D341Med (cell line): ENCODE data around the gene FGF1.

Experiments
- DNase-seq: peaks from one replicate; pipeline ENCODE4 v3.0.0; 2012; ENCODE audit warnings: low spot score

The FGF1 gene

GRCh38 chr5:142696379-142696778 lies 10.5 kb upstream of the FGF1 start:
- DNase-seq: no peak

GRCh38 chr5:142694092-142694856 lies 8.4 kb upstream of the FGF1 start:
- DNase-seq: no peak

DNA sequence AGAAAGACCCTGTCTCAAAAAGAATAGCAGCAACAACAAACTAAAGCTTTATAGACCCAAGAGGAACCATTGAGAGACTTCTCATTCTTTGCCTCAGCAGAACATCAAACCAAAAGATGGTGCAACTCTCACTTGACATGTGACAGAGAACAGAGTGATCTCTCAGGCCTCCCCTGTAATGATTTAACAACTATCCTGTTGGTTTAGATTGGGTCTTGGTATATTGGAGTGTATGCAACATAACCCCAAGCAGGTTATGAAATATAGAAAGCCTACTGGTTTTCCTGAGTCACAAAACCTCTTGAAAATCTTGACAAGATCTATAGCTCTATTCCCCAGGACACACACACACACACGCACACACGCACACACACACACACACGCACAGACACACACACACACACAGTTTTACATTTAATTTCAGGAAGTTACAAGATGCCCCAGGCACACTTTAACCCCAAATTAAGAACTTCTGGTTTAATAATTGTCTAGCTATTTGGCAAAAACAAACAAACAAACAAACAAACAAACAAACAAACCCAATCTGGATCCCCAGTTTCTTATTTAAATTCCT lies 6.5 kb upstream of the FGF1 start:
- no peak for DNase-seq

DNA sequence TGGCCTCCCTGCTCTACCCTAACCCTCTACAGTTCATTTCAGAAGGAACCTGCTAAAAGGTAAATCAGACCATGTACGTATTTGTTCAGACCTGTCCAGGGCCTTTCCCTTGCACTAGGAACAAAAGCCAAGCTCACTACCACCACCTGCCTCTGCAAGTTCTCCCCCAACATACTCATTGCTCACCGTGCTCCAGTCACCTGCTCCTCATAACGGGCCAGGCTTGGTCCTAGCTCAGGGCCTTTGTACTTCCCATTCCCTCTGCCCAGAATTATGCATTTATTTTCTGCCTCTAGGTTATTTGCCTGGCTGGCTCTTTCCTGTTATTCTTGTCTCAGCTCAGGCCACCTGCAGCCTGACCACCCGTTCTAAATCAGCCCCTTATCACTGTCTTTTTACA lies 4.8 kb upstream of the FGF1 start:
- no peak for DNase-seq

DNA sequence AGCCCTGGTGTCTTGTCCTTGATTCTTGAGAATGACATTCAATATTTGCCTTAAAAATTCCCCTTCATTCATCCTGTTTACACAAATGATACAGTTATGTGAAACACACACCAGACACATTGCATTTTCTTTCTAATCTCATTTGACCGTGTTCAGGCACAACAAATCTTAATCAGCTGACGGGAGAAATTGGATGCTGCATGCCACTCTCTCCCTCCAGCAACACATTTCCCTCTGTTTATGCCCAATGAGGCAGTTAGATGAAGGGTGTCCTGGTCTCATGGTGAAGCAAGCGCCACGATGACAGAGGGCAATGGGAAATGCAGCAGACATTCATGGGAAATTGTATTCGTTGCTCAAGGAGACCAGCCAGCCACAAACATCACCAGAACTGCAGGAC lies 3.2 kb upstream of the FGF1 start:
- DNase-seq: no peak

DNA sequence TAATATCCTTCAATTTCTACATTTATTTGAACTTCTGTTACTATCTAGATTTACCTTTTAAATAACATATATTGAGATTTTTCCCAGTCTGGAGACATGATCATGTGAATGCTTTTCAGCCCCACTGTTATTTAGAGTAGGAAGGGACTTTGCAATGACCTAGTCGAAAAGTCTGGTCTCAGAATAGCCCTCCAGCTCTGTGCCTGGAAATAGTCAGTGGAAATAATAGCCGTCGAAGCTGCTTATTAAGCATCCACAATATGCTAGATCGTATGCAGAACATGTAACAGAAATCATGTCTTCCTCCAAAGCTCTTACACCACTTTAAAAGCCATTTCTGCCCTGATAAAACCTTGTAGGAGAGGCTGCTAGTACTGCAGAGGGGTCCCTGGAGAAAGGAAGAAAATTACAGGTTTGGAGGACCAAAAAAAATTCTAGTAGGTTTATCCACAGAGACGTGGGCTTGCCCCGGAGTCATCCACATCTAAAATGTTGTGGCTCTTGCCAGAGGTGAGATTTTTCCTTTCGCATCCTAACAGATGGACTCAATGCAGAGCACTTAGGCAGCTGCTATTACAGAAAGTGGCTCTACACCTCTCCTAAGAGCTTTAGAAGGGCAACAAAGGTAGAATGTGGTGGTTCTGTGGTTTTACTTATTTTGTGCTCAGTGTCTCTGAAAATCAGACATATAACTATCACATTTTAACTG lies 2.5 kb upstream of the FGF1 start:
- no peak for DNase-seq

- DNase-seq: no peak
Measured at GRCh38 chr5:142686968-142687367, 1.1 kb upstream of the FGF1 start.

- no peak for DNase-seq
Measured at GRCh38 chr5:142686210-142686734, 382 bp upstream of the FGF1 start.

DNA sequence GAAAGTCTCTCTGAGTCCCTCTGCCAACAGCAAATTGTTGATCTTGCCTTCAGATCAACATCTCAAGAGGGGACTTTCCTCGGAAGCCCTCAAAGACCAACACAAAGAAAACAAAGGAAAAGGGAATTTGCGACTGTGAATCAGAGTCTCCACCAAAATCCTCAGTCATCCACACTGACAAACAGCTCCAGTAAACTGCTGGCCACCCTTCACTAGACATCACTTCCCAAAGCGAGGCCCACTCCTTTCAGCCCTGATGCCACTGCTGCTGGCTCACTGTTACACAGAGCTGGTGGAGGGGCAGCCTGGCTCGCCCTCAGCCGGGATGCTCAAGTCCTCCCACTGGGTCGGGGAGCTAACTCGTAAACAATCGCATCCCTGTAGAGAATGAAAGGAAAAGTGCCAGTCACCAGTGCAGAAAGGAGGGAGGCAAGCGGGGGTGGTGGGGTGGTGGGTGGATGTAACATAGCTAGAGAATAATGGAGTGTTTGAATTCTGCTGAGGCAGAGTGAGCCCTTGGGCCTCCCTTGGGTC lies 1.3 kb downstream of the FGF1 start:
- DNase-seq: no peak

- DNase-seq: no peak
Measured at GRCh38 chr5:142683881-142684505, 1.9 kb downstream of the FGF1 start.

- DNase-seq: no peak
Measured at GRCh38 chr5:142683116-142683515, 2.8 kb downstream of the FGF1 start.

GRCh38 chr5:142680605-142681259 lies 5.2 kb downstream of the FGF1 start:
- no peak for DNase-seq

DNA sequence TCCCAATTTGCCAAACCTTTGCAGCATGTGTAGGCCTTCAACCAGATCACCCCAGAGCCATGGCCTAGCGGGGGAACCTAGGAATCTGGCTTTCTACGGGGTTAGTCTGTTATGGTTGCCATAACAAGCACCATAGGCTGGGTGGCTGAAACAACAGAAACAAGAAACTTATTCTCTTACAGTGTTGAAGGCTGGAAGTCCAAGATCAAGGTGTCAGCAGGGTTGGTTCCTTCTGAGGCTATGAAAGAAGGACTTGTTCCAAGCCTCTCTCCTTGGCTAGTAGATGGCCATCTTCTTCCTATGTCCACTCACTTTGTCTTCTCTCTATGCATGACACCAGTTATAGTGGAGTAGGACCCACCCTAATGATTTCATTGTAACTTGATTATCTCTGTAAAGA lies 6.1 kb downstream of the FGF1 start:
- no peak for DNase-seq

- no peak for DNase-seq
Measured at GRCh38 chr5:142678529-142678928, 7.4 kb downstream of the FGF1 start.

- no peak for DNase-seq
Measured at GRCh38 chr5:142677198-142677597, 8.7 kb downstream of the FGF1 start.

GRCh38 chr5:142676318-142676717 lies 9.6 kb downstream of the FGF1 start:
- no peak for DNase-seq

DNA sequence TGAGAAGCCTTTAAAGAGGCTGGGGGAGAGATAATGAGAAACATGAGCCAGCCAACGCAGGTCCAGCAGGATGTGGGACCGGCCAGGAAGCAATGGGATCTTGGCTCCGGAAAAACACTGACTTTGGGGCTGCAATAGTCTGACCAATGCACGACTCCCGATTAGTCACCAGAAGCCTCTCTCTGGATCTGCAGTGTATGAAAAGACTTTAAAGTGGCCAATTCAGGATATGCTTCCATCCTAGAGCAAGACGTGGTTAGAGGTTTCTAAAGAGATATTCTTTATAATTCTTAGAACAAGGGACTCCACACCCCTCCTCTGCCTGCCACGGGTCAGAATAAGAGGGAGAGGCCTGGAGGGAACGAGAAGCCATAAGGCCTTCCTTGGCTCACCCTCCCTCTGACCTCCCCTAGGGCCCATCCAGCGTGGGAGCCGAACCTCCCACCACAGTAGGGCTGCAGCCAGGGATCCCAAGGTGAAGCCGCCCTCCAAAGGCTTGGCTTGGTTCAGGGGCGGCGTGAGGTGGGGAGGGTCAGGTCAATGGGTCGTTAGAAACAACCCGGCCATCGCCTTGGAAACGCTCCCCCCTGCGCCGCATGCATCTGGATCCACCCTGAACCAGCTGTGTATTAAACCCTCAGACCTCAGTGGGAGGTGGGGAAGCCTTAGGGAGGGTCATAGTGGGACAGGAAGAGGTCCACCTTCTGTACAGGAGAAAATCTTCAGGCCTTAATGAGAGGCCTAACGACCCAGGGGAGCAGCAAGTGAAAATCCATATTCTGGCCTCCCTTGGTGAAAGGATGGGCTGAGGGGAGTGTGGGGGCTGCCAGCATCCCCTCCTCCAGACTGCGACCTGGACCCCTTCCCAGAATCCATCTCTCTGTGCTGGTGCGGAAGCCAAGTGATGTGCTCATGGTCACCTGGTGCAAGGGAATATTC lies 11.1 kb downstream of the FGF1 start:
- DNase-seq: no peak

- no peak for DNase-seq
Measured at GRCh38 chr5:142671801-142672200, 14.1 kb downstream of the FGF1 start.

DNA sequence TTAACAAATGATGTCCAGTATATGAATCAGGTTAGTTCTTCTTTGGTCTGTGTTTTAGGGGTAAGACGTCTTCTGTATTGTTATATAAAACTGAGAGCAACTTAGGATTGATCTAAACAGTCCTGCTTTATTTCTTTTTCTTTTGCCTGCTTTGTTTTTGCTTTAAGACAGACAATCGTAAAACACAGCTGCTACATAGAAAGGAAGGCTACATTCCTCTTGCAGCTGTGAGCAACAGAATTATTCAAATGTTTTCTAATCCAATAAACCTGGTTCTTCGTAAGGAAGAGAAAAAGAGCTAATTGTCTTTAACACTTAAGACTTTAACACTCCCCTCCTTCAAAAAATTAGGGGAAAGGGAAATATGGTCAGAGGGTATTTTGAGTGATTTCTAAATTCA lies 14.6 kb downstream of the FGF1 start:
- no peak for DNase-seq

DNA sequence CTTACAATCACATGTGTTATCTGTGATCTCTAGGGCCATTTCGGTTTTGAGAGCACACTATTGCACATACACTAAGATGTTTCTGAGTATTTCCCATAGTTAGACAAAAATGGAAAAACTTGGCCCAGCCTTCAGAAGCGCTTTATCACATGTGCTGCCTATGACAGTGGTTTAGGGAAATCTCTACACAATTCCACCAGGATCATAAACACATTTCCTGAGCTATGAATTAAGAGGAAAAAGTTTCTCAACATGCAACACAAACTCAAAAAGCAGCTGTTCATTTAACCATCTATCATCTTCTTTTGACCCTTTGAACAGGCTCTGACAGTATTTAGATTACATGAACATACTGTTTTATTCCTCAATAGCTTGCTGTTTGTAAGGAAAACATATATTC lies 15.1 kb downstream of the FGF1 start:
- no peak for DNase-seq

- DNase-seq: no peak
Measured at GRCh38 chr5:142669477-142669876, 16.4 kb downstream of the FGF1 start.
